C4-2B (cell line): Measurements from ENCODE around the gene ACAA2.

Experiments
- CTCF ChIP-seq: fragments of 450-650 bp; conservative IDR thresholded peaks from 2 replicates; pipeline ENCODE4 v1.5.1; 2017; ENCODE audit warnings: mild to moderate bottlenecking
- ZFX ChIP-seq: fragments of 450-650 bp; IDR thresholded peaks from 2 replicates; pipeline ENCODE4 v1.6.1; 2017

- TF ChIP-seq CTCF (no peak), ZFX (no peak)
Observed at GRCh38 chr18:49859725-49860124, 46.4 kb upstream of the ACAA2 start.
